Vagina (tissue), 2 donors: ENCODE measurements around the gene DMD.

Experiments
- POLR2A ChIP-seq, 2 donors: fragments of 450-650 bp; IDR thresholded peaks; one replicate each; pipeline ENCODE4 v1.6.1; 2017; ENCODE audit warnings: antibody characterized with exemption in 2 of 2, mild to moderate bottlenecking in 2 of 2, moderate library complexity in 2 of 2
- POLR2AphosphoS5 ChIP-seq, 2 donors: sonication (generic); formaldehyde crosslinking; IDR thresholded peaks; one replicate each; pipeline ENCODE4 v1.9.0; 2017; ENCODE audit warnings: antibody characterized with exemption in 2 of 2, mild to moderate bottlenecking in 2 of 2, low read depth in 1 of 2; ENCODE audit not compliant: insufficient read depth in 1 of 2
- TF ChIP-seq, protein P1 (sequence below), 3 experiments: fragments of 450-650 bp in 2 of 3; fragments of 200-600 bp in 1 of 3; sonication (generic) in 1 of 3; IDR thresholded peaks; one replicate each; pipeline ENCODE4 v1.5.1; 2017 to 2019; ENCODE audit warnings: antibody characterized with exemption in 3 of 3, mild to moderate bottlenecking in 2 of 3, moderate library complexity in 2 of 3

DNA sequence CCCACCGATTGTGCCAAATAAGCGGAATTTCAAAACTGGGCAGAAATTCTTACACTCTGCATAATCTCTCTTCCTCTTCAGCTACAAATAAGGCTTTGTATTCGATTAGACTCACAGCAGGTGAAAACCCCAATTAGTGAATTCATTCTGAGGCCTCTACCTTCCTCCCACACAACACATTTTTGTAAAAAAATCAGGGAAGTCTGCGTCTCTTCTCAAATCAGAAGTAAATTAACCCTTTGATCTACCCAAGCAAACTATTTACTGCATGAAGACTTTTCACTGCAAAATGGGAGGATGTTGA is 1938.9 kb downstream of the DMD start:
- TF ChIP-seq, protein P1, sequence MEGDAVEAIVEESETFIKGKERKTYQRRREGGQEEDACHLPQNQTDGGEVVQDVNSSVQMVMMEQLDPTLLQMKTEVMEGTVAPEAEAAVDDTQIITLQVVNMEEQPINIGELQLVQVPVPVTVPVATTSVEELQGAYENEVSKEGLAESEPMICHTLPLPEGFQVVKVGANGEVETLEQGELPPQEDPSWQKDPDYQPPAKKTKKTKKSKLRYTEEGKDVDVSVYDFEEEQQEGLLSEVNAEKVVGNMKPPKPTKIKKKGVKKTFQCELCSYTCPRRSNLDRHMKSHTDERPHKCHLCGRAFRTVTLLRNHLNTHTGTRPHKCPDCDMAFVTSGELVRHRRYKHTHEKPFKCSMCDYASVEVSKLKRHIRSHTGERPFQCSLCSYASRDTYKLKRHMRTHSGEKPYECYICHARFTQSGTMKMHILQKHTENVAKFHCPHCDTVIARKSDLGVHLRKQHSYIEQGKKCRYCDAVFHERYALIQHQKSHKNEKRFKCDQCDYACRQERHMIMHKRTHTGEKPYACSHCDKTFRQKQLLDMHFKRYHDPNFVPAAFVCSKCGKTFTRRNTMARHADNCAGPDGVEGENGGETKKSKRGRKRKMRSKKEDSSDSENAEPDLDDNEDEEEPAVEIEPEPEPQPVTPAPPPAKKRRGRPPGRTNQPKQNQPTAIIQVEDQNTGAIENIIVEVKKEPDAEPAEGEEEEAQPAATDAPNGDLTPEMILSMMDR (IDR thresholded peaks at IDR 0.05): no peak
- TF ChIP-seq POLR2A (IDR thresholded peaks at IDR 0.05): no peak
- TF ChIP-seq POLR2AphosphoS5 (IDR thresholded peaks at IDR 0.05; ENCODE audit: insufficient read depth in 1 of 2, low read depth in 1 of 2): no peak
